ENCODE results near the gene SELENOO. TPM values are rescaled to one million over a fixed set of nuclear protein-coding genes. Genes with fewer than 3 reads are reported as not detected.

Gene SELENOO
- total and polyA plus RNA-seq, 2 of the 13 experiments (the other 11 are each of a cell fraction or from before 2014, with no cell fraction given): 14.4 to 19.0 TPM

- TF ChIP-seq ZNF512 (CRISPR knock-in tag; IDR thresholded peaks at IDR 0.05) (no peak), SIN3A (IDR thresholded peaks at IDR 0.05; ENCODE audit: borderline replicate concordance, low read depth, low read length) (no peak), LRRFIP1 (CRISPR knock-in tag; conservative IDR thresholded peaks at IDR 0.05) (no peak), HOXA3 (CRISPR knock-in tag; IDR thresholded peaks at IDR 0.05) (no peak), FOXO4 (CRISPR knock-in tag; conservative IDR thresholded peaks at IDR 0.05) (0 out of 2 replicates have a peak, but pooled peaks have one; percentile 53), ZNF225 (CRISPR knock-in tag; IDR thresholded peaks at IDR 0.05) (0 out of 2 replicates have a peak, but pooled peaks have one; percentile 24), DR1 (CRISPR knock-in tag; IDR thresholded peaks at IDR 0.05) (peak; percentile 26; the same call in 1 of the 2 replicates), ZNF841 (CRISPR knock-in tag; IDR thresholded peaks at IDR 0.05; ENCODE audit: borderline replicate concordance) (no peak), ZNF761 (CRISPR knock-in tag; conservative IDR thresholded peaks at IDR 0.05) (no peak), ZNF274 (CRISPR knock-in tag; IDR thresholded peaks at IDR 0.05) (peak; percentile 75; the same call in 1 of the 2 replicates), NFATC3 (CRISPR knock-in tag; IDR thresholded peaks at IDR 0.05) (0 out of 2 replicates have a peak, but pooled peaks have one; percentile 23), ZNF432 (CRISPR knock-in tag; IDR thresholded peaks at IDR 0.05; ENCODE audit: borderline replicate concordance) (no peak), ZFAT (CRISPR knock-in tag; conservative IDR thresholded peaks at IDR 0.05) (no peak), EZH2 (conservative IDR thresholded peaks at IDR 0.05; ENCODE audit: low read depth, low read length) (no peak), ARID5B (CRISPR knock-in tag; IDR thresholded peaks at IDR 0.05) (no peak), TBL1XR1 (IDR thresholded peaks at IDR 0.05; ENCODE audit: borderline replicate concordance, low read length, partially characterized antibody) (no peak), HIC2 (CRISPR knock-in tag; IDR thresholded peaks at IDR 0.05; ENCODE audit: low read depth) (no peak)
These were observed 60.2 kb downstream of the SELENOO start (continued) for GRCh38 chr22:50260801-50261614.

Data from HepG2 (cell line).